Body of pancreas (tissue), 4 donors: Measurements from ENCODE around the gene SLC1A7.

ENCODE experiments used
- CTCF ChIP-seq, 7 experiments: fragments of 450-650 bp in 4 of 7; fragments of 200-600 bp in 3 of 7; sonication (generic) in 3 of 7; IDR thresholded peaks; one replicate each; pipeline ENCODE4 v1.5.1; 2016 to 2019; ENCODE audit warnings: antibody characterized with exemption in 7 of 7
- POLR2A ChIP-seq, 3 donors: fragments of 450-650 bp; IDR thresholded peaks; one replicate each; pipeline ENCODE4 v1.6.1; 2016; ENCODE audit warnings: antibody characterized with exemption in 3 of 3, mild to moderate bottlenecking in 2 of 3

GRCh38 chr1:53114090-53114489 lies 28.3 kb downstream of the SLC1A7 start:
- TF ChIP-seq POLR2A (IDR thresholded peaks at IDR 0.05): no peak
- TF ChIP-seq CTCF (IDR thresholded peaks at IDR 0.05): no peak
